Liver (tissue), 3 donors: Measurements from ENCODE around the gene MSI2.

Source experiments
- FOXA1 ChIP-seq: IDR thresholded peaks from 2 replicates; pipeline ENCODE4 v1.6.1; 2016; ENCODE audit warnings: antibody characterized with exemption
- GABPA ChIP-seq, 2 donors: IDR thresholded peaks in 1 of 2; conservative IDR thresholded peaks in 1 of 2; 2 replicates each; pipeline ENCODE4 v1.6.1; 2016; ENCODE audit warnings: antibody characterized with exemption in 2 of 2, mild to moderate bottlenecking in 1 of 2, moderate library complexity in 1 of 2
- REST ChIP-seq: IDR thresholded peaks from 2 replicates; pipeline ENCODE4 v1.6.1; 2016; ENCODE audit warnings: antibody characterized with exemption, mild to moderate bottlenecking
- TAF1 ChIP-seq: conservative IDR thresholded peaks from 2 replicates; pipeline ENCODE4 v1.6.1; 2016; ENCODE audit warnings: antibody characterized with exemption, mild to moderate bottlenecking
- YY1 ChIP-seq: IDR thresholded peaks from 2 replicates; pipeline ENCODE4 v1.6.1; 2016; ENCODE audit warnings: antibody characterized with exemption, mild to moderate bottlenecking
- TF ChIP-seq, protein P1 (sequence below): fragments of 150-350 bp; IDR thresholded peaks from 2 replicates; pipeline ENCODE4 v1.5.1; 2017; ENCODE audit warnings: improper control_type of control experiment, low read depth, low read length; ENCODE audit not compliant: missing input control
- TF ChIP-seq, protein P2 (sequence below): IDR thresholded peaks from 2 replicates; pipeline ENCODE4 v1.6.1; 2016; ENCODE audit warnings: antibody characterized with exemption
- donor health status: healthy.
- donor health status: healthy.

GRCh38 chr17:57324631-57325030 lies 68.3 kb downstream of the MSI2 start:
- TF ChIP-seq, protein P1, sequence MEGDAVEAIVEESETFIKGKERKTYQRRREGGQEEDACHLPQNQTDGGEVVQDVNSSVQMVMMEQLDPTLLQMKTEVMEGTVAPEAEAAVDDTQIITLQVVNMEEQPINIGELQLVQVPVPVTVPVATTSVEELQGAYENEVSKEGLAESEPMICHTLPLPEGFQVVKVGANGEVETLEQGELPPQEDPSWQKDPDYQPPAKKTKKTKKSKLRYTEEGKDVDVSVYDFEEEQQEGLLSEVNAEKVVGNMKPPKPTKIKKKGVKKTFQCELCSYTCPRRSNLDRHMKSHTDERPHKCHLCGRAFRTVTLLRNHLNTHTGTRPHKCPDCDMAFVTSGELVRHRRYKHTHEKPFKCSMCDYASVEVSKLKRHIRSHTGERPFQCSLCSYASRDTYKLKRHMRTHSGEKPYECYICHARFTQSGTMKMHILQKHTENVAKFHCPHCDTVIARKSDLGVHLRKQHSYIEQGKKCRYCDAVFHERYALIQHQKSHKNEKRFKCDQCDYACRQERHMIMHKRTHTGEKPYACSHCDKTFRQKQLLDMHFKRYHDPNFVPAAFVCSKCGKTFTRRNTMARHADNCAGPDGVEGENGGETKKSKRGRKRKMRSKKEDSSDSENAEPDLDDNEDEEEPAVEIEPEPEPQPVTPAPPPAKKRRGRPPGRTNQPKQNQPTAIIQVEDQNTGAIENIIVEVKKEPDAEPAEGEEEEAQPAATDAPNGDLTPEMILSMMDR: no peak
- TF ChIP-seq REST: no peak
- no peak for TF ChIP-seq FOXA1
- TF ChIP-seq, protein P2, sequence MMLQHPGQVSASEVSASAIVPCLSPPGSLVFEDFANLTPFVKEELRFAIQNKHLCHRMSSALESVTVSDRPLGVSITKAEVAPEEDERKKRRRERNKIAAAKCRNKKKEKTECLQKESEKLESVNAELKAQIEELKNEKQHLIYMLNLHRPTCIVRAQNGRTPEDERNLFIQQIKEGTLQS: no peak
- TF ChIP-seq TAF1: no peak
- no peak for TF ChIP-seq YY1
- TF ChIP-seq GABPA (IDR thresholded peaks at IDR 0.05 in 1 of 2, conservative IDR thresholded peaks at IDR 0.05 in 1 of 2): no peak
